ENCODE data around the gene CREB3L1.

DNA sequence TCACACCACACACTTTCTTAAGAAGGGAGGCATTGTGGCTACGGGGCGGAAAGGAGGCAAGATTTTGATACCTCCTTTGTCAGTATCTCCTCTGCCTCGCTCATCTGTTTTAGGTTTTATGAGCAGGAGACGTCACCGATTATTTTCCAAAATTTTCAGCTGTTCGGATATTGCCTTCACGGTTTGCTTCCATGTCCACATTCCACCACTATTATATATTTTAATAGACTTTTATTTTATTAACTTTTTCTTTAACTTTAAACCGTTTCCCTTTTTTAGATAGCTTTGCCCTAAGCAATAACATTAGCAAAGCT, 33.7 kb upstream of the CREB3L1 start:
- TF ChIP-seq, protein P1, sequence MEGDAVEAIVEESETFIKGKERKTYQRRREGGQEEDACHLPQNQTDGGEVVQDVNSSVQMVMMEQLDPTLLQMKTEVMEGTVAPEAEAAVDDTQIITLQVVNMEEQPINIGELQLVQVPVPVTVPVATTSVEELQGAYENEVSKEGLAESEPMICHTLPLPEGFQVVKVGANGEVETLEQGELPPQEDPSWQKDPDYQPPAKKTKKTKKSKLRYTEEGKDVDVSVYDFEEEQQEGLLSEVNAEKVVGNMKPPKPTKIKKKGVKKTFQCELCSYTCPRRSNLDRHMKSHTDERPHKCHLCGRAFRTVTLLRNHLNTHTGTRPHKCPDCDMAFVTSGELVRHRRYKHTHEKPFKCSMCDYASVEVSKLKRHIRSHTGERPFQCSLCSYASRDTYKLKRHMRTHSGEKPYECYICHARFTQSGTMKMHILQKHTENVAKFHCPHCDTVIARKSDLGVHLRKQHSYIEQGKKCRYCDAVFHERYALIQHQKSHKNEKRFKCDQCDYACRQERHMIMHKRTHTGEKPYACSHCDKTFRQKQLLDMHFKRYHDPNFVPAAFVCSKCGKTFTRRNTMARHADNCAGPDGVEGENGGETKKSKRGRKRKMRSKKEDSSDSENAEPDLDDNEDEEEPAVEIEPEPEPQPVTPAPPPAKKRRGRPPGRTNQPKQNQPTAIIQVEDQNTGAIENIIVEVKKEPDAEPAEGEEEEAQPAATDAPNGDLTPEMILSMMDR (IDR thresholded peaks at IDR 0.05): no peak
- no peak for TF ChIP-seq POLR2A (IDR thresholded peaks at IDR 0.05; ENCODE audit: low read depth)
- no peak for TF ChIP-seq EP300 (IDR thresholded peaks at IDR 0.05)
- TF ChIP-seq POLR2AphosphoS5 (IDR thresholded peaks at IDR 0.05): no peak

Data from esophagus muscularis mucosa (tissue), 4 donors.